Loucy (cell line): ENCODE data around the gene TMEM95.

ENCODE experiments used
- CTCF ChIP-seq: fragments of 200-600 bp; sonication (generic); conservative IDR thresholded peaks from 2 replicates; pipeline ENCODE4 v1.5.1; 2014; ENCODE audit warnings: mild to moderate bottlenecking, antibody characterized with exemption, low read length
- EZH2phosphoT487 ChIP-seq: fragments of 200-600 bp; IDR thresholded peaks from 2 replicates; pipeline ENCODE4 v1.6.1; 2018; ENCODE audit warnings: antibody characterized with exemption, mild to moderate bottlenecking, moderate library complexity, borderline replicate concordance

- TF ChIP-seq CTCF (no peak), EZH2phosphoT487 (no peak)
These were observed 24.3 kb upstream of the TMEM95 start for GRCh38 chr17:7330638-7331015.
